Epithelial cell of esophagus (primary cell): ENCODE measurements around the gene ABLIM2.

Experiments used
- DNase-seq: peaks from one replicate; pipeline ENCODE4 v3.0.0; 2010; ENCODE audit warnings: low read depth
- H3K4me3 ChIP-seq: 2 replicates; pipeline ENCODE4 v1.5.1; 2011; ENCODE audit warnings: mild to moderate bottlenecking, low read length, control low read depth
- TF ChIP-seq, protein P1 (sequence below): IDR thresholded peaks from 2 replicates; pipeline ENCODE4 v1.5.1; 2011; ENCODE audit warnings: low read depth, mild to moderate bottlenecking, low read length, control low read depth, inconsistent platforms; ENCODE audit not compliant: insufficient read depth; ENCODE audit errors: missing control alignments

ABLIM2 gene

GRCh38 chr4:7998447-7998846, 160.2 kb downstream of the ABLIM2 start:
- no peak for DNase-seq
- H3K4me3 ChIP-seq, result no peak overlapping the region
- TF ChIP-seq, protein P1, sequence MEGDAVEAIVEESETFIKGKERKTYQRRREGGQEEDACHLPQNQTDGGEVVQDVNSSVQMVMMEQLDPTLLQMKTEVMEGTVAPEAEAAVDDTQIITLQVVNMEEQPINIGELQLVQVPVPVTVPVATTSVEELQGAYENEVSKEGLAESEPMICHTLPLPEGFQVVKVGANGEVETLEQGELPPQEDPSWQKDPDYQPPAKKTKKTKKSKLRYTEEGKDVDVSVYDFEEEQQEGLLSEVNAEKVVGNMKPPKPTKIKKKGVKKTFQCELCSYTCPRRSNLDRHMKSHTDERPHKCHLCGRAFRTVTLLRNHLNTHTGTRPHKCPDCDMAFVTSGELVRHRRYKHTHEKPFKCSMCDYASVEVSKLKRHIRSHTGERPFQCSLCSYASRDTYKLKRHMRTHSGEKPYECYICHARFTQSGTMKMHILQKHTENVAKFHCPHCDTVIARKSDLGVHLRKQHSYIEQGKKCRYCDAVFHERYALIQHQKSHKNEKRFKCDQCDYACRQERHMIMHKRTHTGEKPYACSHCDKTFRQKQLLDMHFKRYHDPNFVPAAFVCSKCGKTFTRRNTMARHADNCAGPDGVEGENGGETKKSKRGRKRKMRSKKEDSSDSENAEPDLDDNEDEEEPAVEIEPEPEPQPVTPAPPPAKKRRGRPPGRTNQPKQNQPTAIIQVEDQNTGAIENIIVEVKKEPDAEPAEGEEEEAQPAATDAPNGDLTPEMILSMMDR, result no peak

GRCh38 chr4:7995866-7996265, 162.7 kb downstream of the ABLIM2 start:
- no peak for DNase-seq
- TF ChIP-seq, protein P1, result no peak
- H3K4me3 ChIP-seq, result no peak overlapping the region

DNA sequence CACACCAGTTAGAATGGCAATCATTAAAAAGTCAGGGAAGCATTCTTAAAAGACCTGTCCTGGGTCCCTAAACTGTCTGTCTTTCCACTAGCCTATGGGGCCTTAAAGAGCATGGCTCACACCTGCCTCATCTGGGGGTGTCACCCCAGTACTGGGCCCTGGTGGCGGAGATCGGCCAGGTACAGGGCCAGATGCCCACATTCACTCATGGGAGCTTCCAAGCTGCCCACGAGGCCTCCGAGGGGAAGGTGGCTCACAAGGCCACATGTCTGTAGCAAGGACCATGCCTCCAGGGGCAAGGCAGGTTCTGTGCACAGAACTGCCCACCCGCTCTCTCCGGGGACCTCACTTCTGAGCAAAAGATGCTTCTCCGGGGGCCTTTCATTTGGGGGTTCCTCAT, 163.5 kb downstream of the ABLIM2 start:
- TF ChIP-seq, protein P1, result no peak
- H3K4me3 ChIP-seq, result no peak overlapping the region
- DNase-seq, result no peak

GRCh38 chr4:7993671-7994070, 164.9 kb downstream of the ABLIM2 start:
- no peak overlapping the region for H3K4me3 ChIP-seq
- TF ChIP-seq, protein P1, result no peak
- DNase-seq, result no peak

GRCh38 chr4:7992846-7993245, 165.8 kb downstream of the ABLIM2 start:
- TF ChIP-seq, protein P1, result no peak
- no peak for DNase-seq
- H3K4me3 ChIP-seq, result no peak overlapping the region

- no peak for DNase-seq
- no peak overlapping the region for H3K4me3 ChIP-seq
- TF ChIP-seq, protein P1, result no peak
Observed at GRCh38 chr4:7990807-7991459, 167.7 kb downstream of the ABLIM2 start.

DNA sequence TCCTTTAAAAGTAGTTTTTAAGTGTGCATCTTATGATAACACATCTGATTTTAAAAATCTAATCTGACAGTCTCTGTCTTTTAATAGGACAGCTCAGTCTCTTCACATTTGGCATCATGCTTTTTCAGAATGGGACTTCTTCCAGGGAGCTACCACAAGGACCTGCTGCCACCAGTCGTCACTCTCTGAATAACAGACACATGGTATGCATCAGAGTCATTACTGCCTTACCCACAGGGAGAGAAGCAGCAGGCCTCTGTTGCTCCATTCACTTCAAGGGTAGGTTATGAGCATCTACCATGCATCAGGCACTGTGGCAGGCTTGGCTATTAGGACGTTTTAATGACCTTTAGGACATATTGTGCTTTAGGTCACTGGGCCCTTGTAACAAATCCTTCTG, 169.0 kb downstream of the ABLIM2 start:
- DNase-seq, result no peak
- TF ChIP-seq, protein P1, result no peak
- no peak overlapping the region for H3K4me3 ChIP-seq
